Measurements from ENCODE around the gene NR3C2.

Gene NR3C2

DNA sequence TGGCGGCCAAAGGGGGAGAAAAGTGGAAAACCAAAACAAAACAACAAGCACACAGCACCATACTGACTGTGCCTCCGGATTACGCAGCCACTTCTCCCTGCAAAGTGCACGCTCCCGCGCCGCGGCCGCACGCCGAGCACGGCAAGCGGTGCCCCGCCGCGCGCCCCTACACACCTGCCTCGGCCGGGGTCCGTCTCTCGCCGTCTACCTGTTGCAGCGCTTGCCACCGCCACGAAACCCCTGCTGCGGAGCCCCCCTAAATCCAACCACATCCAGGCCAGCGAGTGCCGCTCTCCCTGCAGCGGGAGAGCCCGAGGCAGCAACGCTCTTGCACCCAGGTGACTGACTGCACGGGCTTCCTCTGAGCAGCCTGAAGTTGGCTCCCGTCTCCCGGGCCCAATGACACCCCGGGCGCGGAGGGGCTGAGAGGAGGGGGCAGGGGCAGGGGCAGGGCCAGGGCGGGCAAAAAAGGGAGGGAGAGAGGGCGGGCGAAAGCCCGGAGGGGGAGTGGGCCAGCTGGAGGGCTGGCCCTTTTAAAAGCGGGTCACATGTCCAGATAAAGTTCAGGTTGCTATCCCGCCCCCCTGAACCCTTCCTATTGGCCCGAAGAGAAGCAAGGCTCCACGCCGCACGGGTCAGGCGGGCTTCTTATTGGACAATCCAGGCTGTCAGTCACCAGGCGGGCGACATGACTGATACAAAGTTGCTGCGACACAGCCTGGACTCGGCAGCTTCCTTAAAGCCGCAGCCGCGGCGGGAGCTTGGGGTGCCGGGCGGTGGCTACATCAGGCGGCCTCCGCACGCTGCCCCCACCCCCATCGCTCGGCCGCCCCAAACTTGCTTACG is at the start of gene NR3C2:
NR3C2 (minus strand) TSS at position 429 of the 846 bp plus-strand sequence.
- peak; percentile 94 for DNase-seq

DNA sequence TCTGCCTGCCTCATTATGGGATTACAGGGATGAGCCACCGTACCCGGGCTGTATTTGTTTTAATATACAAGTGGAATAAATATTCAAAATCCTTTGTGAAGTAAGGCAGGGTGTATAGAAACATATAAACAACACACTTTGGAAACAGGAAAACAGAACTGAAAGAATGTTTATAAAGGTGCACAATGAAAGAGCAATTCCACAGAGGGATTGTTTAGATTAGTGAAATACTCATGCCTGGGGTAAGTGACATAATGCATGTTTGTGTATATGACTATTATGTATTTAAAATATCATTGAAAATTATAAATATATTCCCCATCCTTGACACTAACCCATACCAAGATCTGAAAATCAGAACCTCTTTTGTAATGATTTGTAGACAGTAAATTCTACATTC is 45.0 kb upstream of the NR3C2 start:
- DNase-seq = no peak

DNA sequence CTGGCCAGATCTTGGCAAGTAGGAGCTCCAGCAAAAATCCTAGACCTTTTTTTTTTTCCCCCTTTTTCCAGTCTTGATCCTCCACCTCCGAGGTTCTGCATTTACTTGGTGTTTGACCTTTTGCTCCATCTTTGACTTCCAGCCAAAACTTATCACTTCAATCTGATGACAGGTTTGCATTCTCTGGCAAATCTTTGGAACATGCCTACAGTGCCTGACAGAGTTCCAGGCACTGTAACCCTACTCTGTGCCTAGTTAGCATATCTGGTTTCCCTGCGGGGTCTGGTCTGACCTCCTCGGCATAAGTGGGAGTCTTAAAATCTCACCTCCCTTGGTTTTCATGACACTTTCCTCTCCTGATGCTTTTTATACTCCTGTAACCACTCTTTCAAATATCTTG is 39.4 kb upstream of the NR3C2 start:
- DNase-seq = no peak

GRCh38 chr4:148477276-148477675 is 35.1 kb upstream of the NR3C2 start:
- no peak for DNase-seq

- DNase-seq = no peak
Measured at GRCh38 chr4:148469938-148470337, 27.7 kb upstream of the NR3C2 start.

- DNase-seq = no peak
Measured at GRCh38 chr4:148454835-148455234, 12.6 kb upstream of the NR3C2 start.

DNA sequence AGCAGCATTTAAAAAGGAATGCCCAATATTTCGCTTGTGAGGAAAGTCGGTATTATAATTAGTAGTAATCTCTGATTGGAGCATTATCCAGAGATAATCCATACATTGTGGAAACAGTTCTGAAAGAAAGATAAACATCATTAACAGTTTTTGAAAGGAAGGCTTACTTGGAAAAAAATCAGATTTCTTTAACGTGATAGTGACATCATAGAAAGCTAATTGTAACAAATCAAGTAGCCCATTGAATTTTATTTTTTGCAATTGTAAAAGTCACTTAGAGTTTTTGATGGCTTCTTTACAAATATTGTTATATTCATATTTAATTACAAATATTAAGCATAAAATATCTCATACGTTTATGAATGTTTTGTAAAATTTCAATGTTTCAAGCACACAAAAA is 11.6 kb upstream of the NR3C2 start:
- no peak for DNase-seq

GRCh38 chr4:148452970-148453369 is 10.8 kb upstream of the NR3C2 start:
- DNase-seq = no peak

DNA sequence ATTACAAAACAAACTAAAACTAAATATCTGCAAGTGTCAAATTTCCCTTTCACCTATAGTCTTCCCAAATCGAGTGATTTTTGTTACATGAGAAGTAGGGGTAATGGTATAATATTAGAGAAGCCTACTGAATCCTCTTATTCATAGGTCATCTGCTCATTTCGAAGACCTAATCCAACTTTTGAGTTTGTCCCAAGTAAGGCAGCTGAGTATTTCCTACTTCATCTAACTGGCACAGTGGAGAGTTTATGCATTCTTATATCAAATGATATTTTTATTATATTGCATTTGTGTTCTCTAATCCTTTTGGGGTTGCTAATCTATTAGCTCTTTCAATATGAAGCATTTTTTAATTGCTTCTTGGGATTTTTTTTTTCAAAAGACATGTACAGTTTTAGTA is 7.7 kb upstream of the NR3C2 start:
- no peak for DNase-seq

DNA sequence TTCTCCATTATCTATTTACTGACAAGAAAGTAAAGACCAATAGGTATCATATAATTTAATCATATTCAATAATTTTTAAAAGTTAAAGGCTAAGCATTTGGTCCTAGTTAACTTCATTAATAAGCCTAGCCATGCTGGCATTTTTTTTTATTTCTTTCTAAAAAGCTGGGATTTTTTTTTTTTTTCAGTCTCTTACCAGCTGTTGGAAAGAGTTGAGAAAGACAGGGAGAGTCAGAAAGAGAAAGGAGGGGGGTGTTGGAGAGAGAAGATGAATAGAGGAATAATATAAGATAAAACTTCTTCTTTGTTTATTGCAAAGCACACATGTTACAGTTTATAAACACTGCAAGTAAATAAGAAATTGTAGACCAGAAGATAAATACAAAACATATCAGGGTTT is 5.9 kb upstream of the NR3C2 start:
- DNase-seq = no peak

DNA sequence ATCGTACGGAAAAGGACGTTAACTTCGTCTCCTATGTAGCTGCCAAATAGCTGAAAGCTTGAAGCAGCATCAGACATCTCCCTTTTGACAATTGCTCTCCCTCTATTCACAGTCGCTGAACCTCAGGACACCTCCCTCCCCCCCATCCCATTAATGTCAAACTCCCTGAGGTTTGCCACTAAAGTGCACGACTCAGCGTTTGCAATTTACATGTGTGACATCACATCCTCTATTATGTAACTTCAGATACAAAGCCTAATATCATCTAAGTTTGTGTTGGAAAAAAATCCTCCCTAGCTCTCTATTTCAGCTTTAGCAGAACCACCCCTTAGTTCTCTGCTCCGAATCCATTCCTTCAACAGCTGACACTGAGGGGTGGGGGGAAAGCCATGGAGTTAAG is 5.5 kb upstream of the NR3C2 start:
- no peak for DNase-seq

DNA sequence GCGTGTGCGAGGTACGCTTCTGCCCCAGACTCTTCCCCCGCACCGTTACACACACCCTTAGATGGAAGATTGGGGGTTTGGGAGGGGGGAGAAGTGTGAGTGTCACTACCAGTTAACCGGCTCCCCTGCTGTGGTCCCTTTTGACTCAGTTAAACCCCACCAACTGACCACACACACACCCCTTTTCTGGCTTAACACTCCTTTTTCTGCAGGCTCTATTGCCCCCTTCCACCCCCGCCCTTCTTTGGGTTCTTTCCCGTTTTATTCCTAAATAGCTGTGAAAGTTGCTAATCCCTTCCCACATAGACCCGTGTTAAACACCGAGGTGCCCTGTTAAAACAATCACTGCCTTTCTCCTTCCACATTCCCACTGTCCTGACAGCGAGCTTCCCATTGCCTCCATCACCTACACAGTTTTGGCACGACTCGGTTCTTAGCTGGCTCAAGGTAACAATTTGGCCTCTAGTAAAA is 3.7 kb upstream of the NR3C2 start:
- no peak for DNase-seq

DNA sequence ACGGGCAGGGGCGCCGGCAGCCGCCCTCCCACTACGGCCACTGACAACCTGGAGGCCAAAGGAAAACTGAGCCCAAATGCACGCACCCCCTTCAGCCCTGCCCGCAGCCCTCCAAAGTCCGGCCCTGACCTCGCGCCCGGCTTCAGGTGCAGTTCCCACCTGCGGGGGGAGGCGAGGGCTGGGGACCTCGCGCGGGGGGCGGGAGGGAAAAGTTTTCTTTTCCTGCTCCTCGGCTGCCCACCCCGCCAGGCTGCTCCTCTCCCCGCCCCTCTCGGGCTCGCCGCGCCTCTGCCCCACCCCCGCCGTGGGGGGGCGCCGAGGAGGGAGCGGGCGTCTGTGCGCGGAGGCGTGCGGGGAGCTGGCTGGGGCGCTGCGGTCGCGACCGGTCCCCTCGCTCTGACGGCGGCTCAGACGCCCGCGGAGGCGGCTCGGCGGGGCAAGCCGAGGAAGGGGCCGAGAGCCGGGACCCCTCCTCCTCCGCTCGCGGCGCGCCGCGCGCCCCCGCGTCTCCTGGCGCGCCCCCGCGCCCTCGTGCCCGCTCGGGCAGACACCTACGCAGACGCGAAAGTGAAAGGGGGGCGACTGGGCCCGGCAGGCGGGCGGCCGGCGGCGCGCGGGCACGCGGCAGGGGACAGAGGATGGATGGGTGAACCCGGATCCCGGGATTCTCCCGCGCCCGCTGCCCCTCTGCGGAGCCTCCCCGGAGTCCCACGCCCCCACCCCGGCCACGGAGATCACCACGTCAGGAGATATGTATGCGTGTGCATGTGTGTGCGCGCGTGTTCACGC is 3.1 kb upstream of the NR3C2 start:
- no peak for DNase-seq

- no peak for DNase-seq
Measured at GRCh38 chr4:148444296-148445070, 2.3 kb upstream of the NR3C2 start.

DNA sequence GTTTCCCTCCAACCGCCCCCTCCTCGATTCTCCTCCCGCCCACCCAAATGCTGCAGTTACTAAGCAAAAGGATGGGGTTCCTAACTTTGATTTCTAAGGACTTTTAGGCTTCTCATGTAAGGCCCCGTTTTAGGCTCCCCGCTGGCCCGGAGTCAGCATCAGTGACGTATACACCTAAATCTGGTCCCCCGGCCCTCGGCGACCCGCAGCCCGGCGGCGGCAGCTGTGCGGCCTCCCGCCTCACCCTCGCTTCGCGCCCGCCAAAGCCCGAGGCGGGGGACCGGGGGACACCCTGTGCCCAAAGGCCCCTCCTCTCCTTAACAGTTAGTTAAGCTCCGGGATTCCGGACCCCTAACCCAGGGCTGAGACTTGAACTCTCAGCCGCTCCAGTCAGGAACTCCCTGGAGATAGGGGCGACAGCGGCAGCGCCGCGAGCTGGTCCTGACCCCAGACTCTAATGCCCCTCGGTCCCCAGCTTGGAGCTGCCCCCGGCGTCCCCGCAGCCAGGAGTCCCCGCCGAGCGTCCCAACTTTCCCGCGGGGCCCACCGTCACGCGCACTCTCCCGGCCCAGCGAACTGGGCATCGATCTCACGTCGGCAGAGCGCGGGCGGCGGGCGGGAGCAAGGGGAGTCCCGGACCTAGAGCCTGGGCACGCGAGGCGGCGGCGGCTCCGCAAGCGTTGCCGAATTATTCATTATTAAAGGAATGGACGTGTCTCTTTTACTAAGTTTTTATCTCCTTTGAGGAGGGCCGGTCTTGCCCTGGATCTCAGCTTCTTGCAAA is 1.5 kb upstream of the NR3C2 start:
- no peak for DNase-seq

- DNase-seq = no peak
Measured at GRCh38 chr4:148442832-148443511, 758 bp upstream of the NR3C2 start.

DNA sequence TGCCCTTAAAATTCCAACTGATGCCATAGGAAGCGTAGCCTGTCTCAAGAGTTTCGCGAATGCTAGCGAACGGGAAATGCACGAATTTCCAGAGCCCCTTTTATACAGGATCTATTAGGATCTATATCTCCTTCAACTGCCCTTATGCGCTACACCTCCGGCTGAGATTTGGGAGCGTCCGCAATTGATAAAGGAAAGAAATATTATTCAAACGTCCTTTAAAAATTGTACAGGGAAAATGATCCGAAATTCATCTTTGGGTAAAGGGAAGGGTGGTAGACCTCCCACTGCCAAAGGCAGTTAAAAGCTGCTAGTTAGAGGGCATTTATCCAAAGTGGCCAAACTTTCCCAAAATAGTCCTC is 609 bp downstream of the NR3C2 start:
- no peak for DNase-seq

DNA sequence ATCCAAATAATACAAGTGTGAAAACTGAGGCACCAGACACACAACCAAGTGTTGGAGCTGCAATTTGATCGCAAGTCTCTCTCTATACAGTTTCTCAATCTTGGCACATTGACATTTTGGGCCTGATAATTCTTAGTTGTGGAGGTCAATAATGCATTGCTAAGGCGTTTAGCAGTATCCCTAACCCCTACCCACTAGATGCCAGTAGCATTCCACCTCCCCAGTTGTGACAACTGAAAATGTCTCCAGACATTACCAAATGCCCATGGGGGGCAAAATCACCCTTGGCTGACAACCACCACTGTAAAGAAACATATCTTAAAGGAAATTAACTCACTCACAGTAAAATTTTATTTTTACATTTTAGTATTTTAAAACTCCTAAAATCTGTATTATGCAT is 4.2 kb downstream of the NR3C2 start:
- no peak for DNase-seq

- no peak for DNase-seq
Measured at GRCh38 chr4:148437439-148437838, 4.8 kb downstream of the NR3C2 start.

DNA sequence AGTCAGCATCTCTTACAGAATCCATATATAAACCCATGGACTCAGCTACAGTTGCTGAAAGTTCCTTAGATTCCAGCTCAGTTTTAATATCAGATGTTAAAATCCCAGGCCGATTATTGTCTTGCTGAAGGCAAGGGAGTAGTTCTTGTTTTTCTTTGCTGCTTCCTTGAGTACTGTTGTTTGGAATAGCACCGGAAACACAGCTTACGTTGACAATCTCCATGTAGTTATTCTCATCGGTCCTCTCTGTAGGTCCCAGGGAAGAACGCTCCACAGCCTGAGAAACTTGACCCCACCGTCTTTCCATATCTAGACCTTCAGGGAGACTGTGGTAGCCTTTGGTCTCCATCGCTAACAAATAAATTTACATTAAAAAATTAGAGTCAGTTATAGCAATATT is 5.7 kb downstream of the NR3C2 start:
- DNase-seq = no peak

DNA sequence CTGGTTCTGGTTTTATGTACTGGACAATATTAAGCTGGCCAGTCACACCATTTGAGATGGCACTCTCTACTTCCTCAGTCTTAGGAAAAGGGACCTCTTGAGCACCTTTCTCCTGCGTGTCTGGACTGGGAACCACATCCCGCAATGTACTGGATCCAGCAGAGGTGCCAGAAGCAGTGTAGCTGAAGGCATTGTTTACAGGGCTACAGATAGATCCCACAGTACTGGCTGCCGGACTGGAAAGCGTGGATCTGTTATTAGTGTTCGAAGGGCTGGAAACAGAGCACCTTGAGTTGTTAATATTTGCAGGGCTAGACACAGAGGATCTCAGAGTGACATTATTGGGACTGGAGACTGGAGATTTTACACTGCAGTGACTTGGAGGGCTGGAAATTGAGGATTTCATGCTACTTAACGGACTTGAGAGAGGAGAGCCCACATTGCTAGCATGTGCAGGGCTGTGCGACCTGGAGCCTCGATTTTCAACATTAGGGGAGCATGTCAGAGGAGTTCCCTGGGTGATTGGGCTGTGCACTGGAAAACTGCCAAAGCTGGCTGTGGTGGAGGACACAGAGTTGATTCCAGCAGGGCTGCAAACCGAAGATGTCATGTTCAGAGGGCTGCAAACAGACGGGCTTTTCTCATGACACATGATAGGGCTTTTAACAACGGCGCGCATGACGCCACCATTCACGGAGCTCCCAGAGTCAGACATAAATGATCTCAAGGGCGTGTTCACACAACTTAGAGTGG is 6.4 kb downstream of the NR3C2 start:
- no peak for DNase-seq

Data from amniotic stem cell (primary cell).